Measurements from ENCODE around the gene KCNV2. TPM values are rescaled to one million over a fixed set of nuclear protein-coding genes. Genes with fewer than 3 reads are reported as not detected.

The KCNV2 gene
- total and polyA plus RNA-seq, 4 donors: 0.10 TPM; not detected in 3

DNA sequence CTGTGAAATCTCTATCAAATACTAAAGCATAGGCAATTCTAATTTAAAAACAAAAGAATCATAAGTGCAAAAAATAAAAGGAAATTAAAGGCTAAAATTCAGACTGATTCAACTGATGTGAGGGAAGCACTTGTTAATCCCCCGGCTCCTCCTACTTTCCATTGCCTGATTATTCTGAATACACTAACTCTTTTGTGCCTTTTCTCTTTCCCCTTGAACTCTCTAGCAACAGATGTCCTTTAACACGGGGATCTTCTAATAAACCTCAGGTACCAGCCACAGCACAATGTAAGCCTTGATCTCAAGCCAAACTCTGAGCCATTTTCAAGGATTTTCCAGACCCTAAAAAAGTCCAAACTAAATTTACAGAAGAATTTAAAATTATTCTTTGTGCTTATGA is 61.5 kb downstream of the KCNV2 start:
- WGBS: 97% methylated on average over 2 of the region's 2 CpGs
- peaks cover 4 to 30% (median 28%) of the 10 kb centered on the region in 4 donors for H3K36me3 ChIP-seq (ENCODE audit: control insufficient read depth in 4 of 4, insufficient read depth in 3 of 4, low read depth in 1 of 4, low read length in 3 of 4)
- TF ChIP-seq RXRA (IDR thresholded peaks at IDR 0.05) (no peak), HNF4G (IDR thresholded peaks at IDR 0.05) (no peak)
- no peak overlapping the region for H3K9ac ChIP-seq (ENCODE audit: low read depth in 1 of 2, low read length in 2 of 2)
- H3K27ac ChIP-seq (ENCODE audit: low read depth in 1 of 2, low read length in 2 of 2): no peak overlapping the region
- DNase-seq (ENCODE audit: low spot score): no peak
- no peaks in the 10 kb centered on the region for H3K4me1 ChIP-seq (ENCODE audit: control insufficient read depth in 4 of 4, insufficient read depth in 4 of 4, low read length in 3 of 4)
- no peaks in the 10 kb centered on the region for H3K27me3 ChIP-seq (ENCODE audit: control insufficient read depth in 4 of 4, insufficient read depth in 4 of 4, low read length in 3 of 4)
- H3K9me3 ChIP-seq (ENCODE audit: control insufficient read depth in 4 of 4, low read length in 3 of 4): peaks cover 0 to 2% (median 0%) of the 10 kb centered on the region in 4 donors
- no peak overlapping the region for H3K4me3 ChIP-seq (ENCODE audit: low read depth in 1 of 3, low read length in 3 of 3)

Other genes starting within 250 kb of the KCNV2 start
- 1 to 10 TPM in 1 of 2 donors, under 1 TPM in 1; 0.70 to 2.8 TPM for gene VLDLR, start 95.7 kb upstream of the KCNV2 start, total RNA-seq
- 1 to 10 TPM in 1 of 2 donors, under 1 TPM in 1; 0.44 to 2.2 TPM for gene VLDLR, start 95.7 kb upstream of the KCNV2 start, polyA plus RNA-seq
- 10 to 100 TPM; 12.3 to 19.9 TPM for gene PUM3, start 126.6 kb downstream of the KCNV2 start, total RNA-seq
- gene PUM3, start 126.6 kb downstream of the KCNV2 start, polyA plus RNA-seq: 10 to 100 TPM; 10.8 to 16.3 TPM

All from liver (tissue), 9 donors.